GM19025 (cell line): ENCODE results near the gene ANKS1A.
"Not testable (repeated sequence)": the region's sequence is repeated elsewhere in the genome, so short reads cannot be mapped to it uniquely, and the experiment has no call there.

Experiments used
- ATAC-seq: cut with Tn5 transposase; IDR thresholded peaks from one replicate; pipeline ENCODE4 v1.9.1; 2021; ENCODE audit warnings: mild to moderate bottlenecking, low read depth, moderate library complexity; ENCODE audit not compliant: unreplicated experiment

Gene ANKS1A

DNA sequence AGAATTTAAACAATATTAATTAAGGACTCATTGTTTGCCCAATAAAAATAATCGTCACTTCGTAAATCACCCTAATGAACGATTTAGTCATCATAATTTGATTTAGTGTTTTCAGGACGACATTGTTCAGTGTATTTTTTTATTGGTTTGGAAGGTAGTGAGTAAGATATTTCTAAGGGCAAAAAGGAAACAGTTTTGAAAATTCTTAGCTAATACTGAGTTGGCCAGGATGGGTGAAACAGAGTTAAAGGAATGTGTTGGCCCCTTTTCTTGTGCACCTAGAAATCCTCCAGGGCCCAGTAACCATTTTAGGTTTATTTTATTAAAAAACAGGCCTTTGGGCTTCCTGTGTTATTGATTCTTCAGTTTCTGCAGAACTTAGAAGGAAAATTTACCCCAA, 25.3 kb downstream of the ANKS1A start:
- no peak for ATAC-seq

DNA sequence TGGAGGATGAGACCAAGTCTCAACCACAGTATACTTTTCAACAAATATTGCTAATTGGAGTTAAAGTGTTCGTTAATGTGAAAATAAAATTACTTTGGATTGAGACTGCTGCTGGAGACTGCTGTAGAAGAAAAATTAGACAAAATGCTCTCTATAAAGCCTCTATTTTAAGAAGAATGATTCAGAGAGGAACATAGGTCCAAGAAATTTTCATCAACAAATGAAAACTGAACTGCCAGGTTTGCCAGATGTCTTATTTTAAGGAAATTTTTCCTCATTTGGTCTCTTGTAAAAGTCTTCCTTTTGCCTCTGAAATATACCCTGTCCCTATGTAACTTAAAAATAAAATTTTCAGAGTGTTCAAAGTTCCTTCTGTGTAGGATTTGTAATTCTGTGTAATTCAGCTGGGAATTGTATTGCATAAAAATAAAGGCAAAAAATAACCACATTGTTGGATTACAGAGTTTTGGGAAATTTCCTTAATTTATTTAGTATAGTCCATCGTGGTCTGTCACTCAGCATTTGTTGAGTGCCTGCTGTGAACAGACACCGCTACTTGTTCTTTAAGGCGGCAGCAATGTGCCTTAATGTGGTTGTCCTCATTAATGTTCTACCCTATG, 27.4 kb downstream of the ANKS1A start:
- no peak for ATAC-seq

DNA sequence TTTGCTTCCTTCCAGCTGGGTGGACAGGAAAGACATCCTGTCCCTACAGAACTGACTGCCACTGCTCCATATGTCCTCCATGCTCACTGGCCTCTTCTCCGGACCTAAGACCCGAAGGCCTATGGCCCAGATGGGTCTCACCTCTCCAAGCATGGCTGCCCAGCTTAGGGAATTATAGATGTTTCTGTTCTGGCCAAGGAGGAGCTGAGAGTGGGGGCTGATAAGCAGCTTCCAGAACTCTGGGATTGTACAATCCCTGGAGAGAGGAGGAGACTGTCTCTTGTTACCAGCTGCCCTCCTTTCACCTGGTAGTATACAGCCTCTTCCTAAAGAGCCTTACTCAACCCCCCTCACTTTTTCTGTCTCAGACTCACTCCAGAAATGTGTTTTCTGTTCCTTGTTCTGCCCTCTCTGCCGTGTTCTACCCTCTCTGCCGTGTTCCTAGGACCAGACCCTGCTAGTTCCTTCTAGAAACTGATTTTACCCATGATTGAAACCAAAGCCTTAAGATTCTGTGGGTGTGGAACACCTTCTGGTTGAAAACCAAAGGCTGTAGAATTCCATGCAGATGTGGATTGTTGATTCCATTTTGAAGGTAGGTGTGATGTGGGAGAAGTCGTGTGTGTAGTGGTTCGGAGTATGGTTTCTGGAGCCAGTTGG, 28.7 kb downstream of the ANKS1A start:
- ATAC-seq, result no peak

DNA sequence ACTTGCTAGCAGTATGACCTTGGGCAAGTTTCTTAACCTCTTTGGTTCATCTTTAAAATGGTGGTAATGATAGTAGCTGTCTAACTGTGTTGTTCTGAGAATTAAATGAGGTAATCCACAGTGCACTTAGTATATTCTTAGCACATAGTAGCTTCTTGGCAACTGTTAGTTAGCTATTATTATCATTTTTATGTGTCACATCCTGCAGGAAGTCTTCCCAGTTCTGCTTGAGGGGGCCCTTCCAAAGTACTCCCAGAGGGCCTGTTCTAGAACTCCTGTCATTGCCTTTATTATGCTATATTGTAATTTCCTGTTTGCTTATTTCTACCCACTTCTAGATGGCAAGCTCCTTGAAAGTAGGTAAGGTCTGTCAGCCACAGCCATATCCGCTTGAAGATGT, 30.6 kb downstream of the ANKS1A start:
- ATAC-seq, result no peak

DNA sequence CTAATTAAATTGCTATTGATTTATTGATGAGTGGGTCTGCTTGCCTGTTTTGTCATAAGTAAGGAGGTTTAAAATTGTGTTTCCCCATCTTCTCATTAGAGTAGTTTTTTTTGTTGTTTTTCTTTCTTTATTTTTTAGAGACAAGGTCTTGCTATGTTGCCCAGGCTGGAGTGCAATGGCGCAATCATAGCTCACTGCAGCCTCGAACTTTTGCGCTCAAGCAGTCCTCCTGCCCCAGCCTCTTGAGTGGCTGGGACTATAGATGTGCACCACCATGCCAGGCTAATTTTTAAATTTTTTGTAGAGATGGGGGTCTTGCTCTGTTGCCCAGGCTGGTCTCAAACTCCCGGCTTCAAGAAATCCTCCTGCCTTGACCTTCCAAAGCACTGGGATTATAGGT, 31.0 kb downstream of the ANKS1A start:
- no peak for ATAC-seq

DNA sequence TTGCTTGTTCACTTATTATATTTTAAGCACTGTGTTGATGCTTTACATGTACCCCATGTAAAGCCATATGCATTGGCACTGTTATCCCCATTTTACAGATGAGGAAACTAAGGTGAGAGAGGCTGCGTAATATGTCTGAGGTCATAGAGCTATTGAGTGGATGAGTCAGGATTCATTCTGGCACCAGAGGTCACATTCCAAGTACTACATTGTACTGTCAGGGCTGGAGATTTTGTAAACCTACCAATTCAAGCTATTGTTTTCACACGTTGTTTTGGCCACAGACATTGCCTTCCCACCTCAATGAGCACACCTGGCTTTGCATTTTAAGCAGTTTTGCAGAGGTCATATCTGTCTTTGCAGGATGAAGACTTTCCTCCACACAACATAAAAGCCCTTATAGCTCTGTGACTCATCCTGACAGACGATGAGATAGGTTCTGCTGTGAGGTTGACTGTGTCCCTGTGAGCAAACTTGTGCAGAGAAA, 33.2 kb downstream of the ANKS1A start:
- ATAC-seq, result no peak

DNA sequence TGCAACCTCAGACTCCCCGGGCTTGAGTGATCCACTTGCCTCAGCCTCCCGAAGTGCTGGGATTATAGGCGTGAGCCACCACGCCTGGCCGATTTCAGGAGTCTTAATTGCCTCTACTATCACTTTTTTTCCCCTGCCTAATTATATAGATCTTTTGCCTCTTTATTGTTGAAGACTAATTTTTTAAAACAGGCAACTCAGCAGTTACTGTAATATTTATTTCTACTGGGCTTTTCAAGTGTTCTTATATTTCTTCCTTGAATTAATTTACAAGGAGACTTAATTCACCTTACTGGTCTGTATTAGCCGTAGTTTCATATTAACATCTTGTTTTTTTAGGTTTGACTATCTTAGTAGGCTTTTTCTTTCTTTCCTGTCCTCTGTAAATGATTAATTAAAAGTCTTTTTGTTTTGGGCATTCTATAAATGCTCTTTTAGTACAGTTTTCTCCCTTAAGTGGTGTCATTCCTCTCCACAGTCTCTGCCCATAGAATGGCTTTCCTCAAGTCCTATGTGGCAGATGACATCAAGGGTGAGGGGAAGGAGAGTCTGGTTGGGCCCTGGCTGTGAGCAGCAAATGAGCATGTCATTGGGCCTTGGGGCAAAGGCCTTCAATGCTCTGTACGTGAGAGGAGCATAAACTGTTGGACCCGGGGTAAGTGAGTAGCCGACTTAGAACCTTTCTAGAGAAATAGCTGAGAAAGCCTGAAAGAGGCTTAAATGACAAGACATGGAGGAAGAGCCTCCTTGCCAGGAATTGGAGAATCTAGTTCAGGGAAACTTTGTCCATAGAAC, 36.0 kb downstream of the ANKS1A start:
- no peak for ATAC-seq

DNA sequence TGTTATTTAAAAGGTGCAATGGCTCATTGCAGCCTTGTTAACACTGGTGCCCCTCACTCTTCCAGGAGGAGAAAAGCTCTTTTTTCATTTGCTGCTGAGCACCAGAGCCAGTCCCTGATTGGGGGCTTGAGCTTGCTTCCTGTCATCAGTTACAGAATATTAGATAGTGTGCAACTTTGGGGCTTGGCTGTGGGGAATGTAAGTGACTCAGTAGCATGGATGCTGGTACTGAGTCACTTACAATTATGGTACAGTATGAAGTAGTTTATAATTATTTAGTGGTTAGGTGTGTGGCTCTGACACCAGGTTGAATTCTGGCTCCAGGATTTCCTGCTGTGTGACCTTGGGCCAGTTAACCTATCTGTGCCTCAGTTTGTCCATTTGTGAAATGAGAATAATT, 37.6 kb downstream of the ANKS1A start:
- no peak for ATAC-seq

DNA sequence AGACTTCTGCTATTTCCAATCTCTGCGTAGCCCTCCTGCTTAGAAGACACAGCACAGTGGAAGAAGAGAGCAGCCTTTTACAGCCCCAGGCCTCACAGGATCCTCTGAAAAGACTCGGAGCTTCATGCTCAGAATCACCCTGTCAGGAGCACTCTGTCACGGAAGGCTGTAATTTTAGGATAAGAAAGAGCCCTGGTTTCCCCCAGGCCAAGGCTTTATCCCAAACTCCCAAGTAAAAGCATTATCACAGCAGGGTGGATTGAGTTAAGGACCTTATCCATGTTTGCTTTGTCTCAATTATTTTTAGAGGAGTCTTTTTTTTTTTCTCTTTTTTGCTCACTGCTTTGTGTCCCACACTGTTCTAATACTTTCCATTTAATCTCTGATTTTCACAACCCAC, 39.2 kb downstream of the ANKS1A start:
- ATAC-seq, result no peak

DNA sequence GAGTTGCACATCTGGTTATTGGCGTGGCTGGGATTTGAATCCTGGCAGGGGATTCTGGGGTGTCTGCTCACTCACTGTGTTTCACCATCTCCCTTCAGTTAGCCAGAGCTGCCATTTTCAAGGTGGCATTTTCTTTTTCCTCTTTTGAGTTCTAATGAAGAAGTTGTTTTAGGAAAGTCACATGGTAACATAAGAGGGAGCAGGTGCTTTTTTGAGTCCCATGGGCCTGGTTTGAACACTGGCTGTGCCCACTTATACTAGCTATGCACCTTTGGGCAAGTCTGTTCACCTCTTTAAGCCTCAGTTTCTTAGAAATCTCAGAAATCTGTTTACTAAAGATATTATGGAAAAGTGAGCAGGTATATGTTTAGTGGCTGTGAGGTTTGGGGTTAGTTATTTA, 39.6 kb downstream of the ANKS1A start:
- ATAC-seq, result no peak

DNA sequence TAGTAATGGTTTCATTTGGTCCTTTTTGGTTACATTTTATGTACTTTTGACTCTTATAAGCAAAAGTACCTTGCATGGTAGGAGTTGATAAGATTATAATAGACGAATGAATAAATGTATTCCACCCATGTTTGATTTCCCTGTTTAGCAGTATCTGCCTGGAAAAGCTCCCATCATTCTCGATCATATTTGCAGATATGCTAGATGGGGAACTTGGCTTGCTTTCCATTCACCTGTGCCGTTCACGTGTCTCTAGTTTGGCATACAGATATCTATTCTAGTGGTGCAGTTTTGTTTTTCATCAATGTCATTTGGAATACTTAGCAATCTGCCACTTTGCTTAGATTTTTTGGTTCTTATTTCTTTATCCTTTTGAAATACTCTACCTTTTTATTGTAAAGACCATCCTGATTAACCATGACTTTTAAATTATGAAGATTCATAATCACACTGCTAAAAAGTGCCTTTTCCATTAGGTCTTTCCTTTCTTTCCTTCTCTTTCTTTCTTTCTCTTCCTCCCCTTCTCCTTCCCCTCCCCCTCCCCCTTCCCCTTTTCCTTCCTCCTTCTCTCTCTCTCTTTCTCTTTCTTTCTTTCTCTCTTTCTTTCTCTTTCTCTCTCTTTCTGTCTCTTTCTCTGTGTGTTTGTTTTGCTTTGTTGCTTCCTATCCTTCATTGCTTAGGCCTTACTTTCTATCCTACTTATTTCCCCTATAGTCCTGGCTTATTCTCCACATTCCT, 40.4 kb downstream of the ANKS1A start:
- ATAC-seq, result no peak

DNA sequence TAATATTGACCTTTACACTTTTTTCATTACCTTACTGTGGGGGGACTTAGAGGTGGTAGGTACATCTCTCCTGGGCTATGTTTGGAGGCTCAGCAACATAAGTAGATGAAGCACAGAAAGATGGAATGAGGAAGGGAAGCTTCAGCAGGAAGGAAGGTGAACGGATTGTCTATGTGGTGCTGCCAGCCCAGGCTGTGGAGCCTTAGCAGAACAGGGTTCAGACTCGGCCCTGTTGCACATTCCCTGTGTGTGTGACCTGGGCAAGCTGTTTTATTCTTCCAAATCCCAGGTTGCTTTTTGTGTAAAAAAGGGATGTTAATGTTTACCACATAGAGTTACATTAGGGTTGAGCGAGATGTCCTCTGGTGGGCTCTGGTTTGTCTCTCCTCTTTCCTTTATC, 41.2 kb downstream of the ANKS1A start:
- ATAC-seq, result no peak

DNA sequence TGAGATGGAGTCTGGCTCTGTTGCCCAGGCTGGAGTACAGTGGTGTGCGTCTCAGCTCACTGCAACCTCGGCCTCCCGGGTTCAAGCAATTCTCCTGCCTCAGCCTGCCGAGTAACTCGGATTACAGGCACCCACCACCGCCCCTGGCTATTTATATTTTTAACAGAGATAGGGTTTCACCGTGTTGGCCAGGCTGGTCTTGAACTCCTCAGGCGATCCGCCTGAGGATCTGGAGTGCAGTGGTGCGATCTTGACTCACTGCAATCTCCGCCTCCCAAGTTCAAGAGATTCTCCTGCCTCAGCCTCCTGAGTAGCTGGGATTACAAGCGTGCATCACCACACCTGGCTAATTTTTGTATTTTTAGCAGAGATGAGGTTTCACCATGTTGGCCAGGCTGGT, 43.1 kb downstream of the ANKS1A start:
- not testable (repeated sequence) for ATAC-seq

DNA sequence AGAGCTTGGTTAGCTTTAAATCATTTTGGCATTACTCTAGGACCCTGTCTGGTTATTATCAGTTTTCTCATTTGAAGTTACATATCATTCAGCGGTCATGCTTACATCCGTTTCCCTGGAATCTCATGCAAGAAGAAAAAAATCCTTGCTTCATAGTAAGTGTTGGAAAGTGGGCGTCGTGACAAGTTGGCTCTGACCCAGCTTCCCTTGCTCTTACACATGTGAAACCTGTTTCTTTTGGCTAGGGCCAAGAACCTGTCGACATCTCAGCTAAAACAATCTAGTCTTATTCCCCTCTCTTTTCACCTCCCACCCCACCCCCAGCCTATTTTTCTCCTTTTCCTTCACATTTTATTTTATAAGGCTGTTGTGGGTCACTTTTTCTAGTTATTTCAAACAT, 45.5 kb downstream of the ANKS1A start:
- no peak for ATAC-seq

DNA sequence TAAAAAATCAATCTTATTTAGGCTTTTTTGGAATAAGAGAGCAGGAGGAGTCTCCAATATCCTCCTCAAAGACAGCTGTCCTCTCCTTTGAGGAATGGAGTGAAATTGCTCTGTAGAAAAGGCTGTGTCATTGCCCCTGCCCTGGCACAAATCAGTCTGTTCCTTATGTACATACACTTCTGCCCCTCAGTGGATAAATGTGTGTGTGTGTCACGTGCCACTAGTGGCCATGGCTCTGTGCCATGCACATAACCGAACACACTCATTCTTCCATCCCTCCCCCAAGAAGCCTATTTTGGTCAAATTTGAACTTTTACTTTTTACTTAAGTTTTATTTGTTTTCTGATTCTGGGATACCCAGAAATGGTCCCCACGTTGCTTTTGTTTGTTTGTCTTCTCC, 49.2 kb downstream of the ANKS1A start:
- no peak for ATAC-seq

DNA sequence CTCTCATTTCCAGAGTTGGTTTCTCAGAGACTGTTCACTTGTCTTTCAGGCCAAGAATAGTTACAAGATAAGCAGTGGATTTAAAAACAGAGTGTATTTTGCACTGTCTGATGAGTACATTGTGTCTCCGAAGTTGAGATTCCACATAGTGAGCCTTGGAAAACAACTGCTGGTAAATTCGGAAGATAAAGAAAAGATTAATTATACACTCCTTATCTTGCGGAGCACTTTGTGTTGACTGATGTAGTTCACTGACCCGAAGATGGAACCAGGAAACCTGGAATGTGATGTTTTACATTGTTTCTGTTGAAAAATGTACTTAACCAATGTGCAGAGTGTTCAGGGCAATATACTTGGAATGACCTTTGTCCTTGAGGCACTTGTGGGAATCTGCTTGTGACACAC, 51.0 kb downstream of the ANKS1A start:
- ATAC-seq, result no peak

DNA sequence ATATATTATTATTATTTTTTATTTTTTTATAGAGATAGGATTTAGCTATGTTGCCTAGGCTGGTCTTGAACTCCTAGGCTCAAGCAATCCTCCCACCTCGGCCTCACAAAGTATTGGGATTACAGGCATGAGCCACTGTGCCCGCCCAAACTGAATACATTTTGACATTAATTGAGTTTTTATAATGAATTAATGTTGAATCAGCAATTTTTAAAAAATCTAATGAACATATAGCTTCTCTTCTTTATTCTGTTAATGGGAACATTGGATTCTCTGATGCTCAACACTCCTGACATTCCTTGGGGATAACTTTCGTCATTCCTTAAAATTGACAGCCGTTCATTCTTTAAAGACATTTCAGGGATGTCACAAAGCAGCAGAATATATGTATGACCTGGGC, 52.4 kb downstream of the ANKS1A start:
- ATAC-seq, result no peak

DNA sequence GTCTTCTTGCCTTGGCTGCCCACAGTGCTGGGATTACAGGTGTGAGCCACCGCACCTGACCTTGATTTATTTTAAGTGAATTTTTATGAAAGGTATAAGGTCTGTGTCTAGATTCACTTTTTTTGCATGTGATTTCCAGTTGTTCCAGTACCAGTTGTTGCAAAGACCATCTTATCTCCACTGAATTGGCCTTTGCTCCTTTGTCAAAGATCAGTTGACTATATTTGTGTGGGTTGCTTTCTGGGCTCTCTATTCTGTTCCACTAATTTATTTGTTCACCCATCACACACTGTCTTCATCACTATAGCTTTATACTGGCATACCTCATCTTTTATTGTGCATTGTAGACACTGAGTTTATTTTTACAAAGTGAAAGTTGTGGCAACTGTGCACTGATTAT, 56.3 kb downstream of the ANKS1A start:
- no peak for ATAC-seq

DNA sequence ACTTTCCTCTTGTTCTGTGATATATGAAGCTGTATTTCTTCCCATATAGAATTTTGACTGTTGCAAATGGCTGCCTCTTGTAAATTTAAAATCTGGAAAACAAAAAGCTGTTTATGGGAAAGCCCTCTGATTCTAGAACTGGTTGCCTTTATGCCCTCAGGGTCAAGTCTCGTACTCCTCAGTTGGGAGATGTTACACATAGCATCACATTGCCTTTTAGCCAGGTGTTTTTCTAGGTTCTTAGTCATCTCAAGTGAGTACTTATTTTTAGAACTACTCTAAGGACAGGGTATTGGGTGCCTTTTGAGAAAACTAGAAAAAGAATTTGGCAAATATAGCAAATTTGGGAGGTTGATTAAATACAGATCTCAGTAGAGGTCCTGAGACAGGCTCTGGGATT, 58.5 kb downstream of the ANKS1A start:
- ATAC-seq, result no peak

DNA sequence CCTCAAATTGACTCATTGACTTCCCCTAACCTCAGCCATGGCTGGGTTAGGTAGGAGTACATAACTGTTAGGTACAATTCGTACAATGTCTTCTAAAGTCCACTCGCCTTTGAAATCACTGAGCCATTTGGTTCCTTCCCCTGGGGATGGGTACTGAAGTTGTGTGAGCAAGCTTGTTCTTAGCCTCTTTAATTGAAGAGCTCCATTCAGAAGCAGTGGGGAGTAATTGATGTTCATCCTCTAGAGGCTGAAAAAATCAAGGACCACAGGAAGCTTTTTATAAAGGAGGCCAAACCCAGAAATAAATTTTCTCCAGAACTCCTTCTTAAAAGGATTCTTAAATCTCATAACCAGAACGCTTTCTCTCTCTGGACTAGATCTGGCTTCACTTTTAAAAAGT, 60.6 kb downstream of the ANKS1A start:
- ATAC-seq, result no peak

DNA sequence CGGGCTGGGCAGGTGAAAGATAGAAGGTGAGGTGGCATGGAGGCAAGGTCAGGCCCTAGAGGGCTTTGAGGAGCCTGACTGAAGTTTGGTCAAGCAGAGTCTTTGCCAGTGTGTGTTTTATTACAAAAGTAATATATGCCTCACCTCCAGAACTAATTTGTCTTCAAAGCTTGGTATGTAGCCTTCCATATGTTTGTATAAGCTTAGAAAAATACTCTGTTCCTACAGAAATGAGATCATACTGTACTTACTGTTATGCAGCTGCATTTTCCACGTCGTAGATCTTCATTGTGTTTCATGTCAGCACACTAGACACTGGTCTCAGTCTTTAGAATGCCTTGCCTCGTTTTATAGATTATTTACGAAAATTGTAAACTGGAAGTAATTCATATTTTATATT, 61.8 kb downstream of the ANKS1A start:
- no peak for ATAC-seq
